ENCODE measurements around the gene UTP25. TPM values are rescaled to one million over a fixed set of nuclear protein-coding genes. Genes with fewer than 3 reads are reported as not detected.

UTP25 gene
- total and polyA plus RNA-seq, 2 experiments from 2014 or later: 3.6 to 8.9 TPM

DNA sequence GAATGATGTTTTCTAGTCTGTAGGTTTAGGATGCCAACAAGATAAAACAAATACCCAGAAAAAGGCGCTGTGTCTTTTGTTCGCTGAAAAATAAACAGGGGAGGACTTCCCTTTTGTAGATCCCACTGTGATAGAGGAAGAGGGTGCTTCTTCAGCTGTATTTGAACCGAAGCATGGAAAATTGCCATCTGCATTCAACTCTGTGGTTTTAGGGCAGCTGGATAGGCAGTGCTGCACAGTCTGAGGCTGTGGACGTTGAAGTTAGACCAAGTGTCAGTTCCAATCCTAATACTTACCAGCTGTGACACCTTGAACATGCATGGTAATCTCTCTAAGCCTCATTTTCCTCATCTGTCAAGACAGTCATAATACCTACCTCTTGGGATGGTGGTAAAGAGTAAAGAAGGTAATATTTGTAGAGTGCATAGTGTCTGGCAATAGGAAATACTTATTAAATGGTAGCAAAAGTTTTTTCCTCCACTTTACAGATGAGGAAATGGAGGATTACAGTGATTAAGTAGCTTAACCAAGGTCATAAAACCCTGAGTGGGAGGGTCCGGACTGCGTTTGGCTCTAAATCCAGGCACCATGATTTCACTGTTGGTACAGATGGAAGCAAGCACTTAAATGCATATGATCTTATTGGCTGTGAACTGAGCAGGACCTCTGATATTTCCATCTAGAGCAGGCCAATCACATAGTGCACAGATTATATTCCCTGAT is 48.5 kb downstream of the UTP25 start:
- H3K4me3 ChIP-seq: no peak overlapping the region
- no peaks in the 10 kb centered on the region for H3K9me3 Mint-ChIP-seq
- peak overlapping the region; percentile 94 for H2AFZ ChIP-seq
- H3K27me3 ChIP-seq (ENCODE audit: insufficient read depth): no peaks in the 10 kb centered on the region
- no peak overlapping the region for H3K27ac ChIP-seq (ENCODE audit: low read depth)
- no peaks in the 10 kb centered on the region for H3K36me3 ChIP-seq (ENCODE audit: insufficient read depth)
- DNase-seq (ENCODE audit: low spot score): no peak
- TF ChIP-seq, protein P1, sequence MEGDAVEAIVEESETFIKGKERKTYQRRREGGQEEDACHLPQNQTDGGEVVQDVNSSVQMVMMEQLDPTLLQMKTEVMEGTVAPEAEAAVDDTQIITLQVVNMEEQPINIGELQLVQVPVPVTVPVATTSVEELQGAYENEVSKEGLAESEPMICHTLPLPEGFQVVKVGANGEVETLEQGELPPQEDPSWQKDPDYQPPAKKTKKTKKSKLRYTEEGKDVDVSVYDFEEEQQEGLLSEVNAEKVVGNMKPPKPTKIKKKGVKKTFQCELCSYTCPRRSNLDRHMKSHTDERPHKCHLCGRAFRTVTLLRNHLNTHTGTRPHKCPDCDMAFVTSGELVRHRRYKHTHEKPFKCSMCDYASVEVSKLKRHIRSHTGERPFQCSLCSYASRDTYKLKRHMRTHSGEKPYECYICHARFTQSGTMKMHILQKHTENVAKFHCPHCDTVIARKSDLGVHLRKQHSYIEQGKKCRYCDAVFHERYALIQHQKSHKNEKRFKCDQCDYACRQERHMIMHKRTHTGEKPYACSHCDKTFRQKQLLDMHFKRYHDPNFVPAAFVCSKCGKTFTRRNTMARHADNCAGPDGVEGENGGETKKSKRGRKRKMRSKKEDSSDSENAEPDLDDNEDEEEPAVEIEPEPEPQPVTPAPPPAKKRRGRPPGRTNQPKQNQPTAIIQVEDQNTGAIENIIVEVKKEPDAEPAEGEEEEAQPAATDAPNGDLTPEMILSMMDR (conservative IDR thresholded peaks at IDR 0.05; ENCODE audit: low read depth in 2 of 2): no peak
- no peak for TF ChIP-seq STAT1 (IDR thresholded peaks at IDR 0.05; ENCODE audit: unreplicated experiment)
- TF ChIP-seq ZNF331 (CRISPR knock-in tag; IDR thresholded peaks at IDR 0.05; ENCODE audit: low read depth): no peak
- no peaks in the 10 kb centered on the region for H3K36me3 Mint-ChIP-seq (ENCODE audit: low read depth)
- H3K4me3 Mint-ChIP-seq: no peak overlapping the region
- no peaks in the 10 kb centered on the region for H3K27me3 Mint-ChIP-seq (ENCODE audit: insufficient read depth, low read depth, poor library complexity)
- H3K4me1 Mint-ChIP-seq: peaks cover 3% of the 10 kb centered on the region; the same call in 1 of the 3 replicates
- H3K27ac Mint-ChIP-seq: no peak overlapping the region
- H3K4me2 ChIP-seq: no peak overlapping the region
- H3K79me2 ChIP-seq (replicated peaks; ENCODE audit: insufficient read depth): no peaks in the 10 kb centered on the region
- H3F3A ChIP-seq (replicated peaks; ENCODE audit: low read depth): no peaks in the 10 kb centered on the region
- no peaks in the 10 kb centered on the region for H4K20me1 ChIP-seq (replicated peaks; ENCODE audit: insufficient read depth)
- no peaks in the 10 kb centered on the region for H3K9me2 ChIP-seq (ENCODE audit: insufficient read depth)
- no peak for ATAC-seq
- no peaks in the 10 kb centered on the region for H3K4me1 ChIP-seq (ENCODE audit: insufficient read depth)

DNA sequence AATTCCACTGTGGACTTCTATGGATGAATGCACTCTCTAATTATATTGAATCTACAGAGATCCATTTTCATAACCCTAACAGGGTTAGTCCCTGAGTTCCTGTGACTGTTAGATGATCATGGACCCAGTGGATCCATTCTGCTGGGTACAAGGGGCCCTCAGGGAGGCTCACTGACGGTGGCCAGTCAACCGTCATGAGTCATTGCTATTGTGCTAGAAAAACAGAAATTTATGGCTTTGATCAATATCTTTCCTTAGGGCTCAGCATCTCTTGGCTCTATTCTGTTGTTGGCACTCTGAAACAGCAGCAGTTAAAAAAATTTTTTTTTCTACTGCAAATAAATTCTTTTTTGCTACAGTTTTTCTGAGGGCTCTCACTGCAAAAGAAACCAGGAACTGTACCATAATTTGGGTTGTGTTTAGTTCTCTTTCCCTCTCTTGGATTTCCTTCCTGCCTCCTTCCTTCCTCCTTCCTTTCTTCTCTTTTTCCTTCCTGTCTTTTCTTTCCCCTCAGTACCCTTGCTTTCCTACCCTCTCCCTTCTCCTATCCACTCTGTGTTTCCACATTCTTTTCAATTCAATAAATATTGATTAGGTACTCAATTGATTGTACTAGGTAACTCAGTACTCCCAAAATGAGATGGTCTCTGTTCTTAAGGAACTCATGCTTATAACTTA is 49.5 kb downstream of the UTP25 start:
- H3K9me2 ChIP-seq (ENCODE audit: insufficient read depth): no peaks in the 10 kb centered on the region
- no peaks in the 10 kb centered on the region for H3K36me3 ChIP-seq (ENCODE audit: insufficient read depth)
- Mint-ChIP-seq H3K9me3 (no peaks in the 10 kb centered on the region), H3K4me3 (no peak overlapping the region), H3K4me1 (peaks cover 4% of the 10 kb centered on the region; the same call in 1 of the 3 replicates), H3K36me3 (ENCODE audit: low read depth) (no peaks in the 10 kb centered on the region; the same call in 2 of the 3 replicates), H3K27me3 (ENCODE audit: insufficient read depth, low read depth, poor library complexity) (peaks cover 1% of the 10 kb centered on the region), H3K27ac (no peak overlapping the region)
- no peaks in the 10 kb centered on the region for H3F3A ChIP-seq (replicated peaks; ENCODE audit: low read depth)
- H2AFZ ChIP-seq: peak overlapping the region; percentile 63; the same call in 1 of the 2 replicates
- no peaks in the 10 kb centered on the region for H3K79me2 ChIP-seq (replicated peaks; ENCODE audit: insufficient read depth)
- ATAC-seq (no peak), DNase-seq (ENCODE audit: low spot score) (no peak)
- H3K4me2 ChIP-seq: no peak overlapping the region
- H3K27me3 ChIP-seq (ENCODE audit: insufficient read depth): no peaks in the 10 kb centered on the region
- H3K27ac ChIP-seq (ENCODE audit: low read depth): no peak overlapping the region
- no peak overlapping the region for H3K4me3 ChIP-seq
- H3K4me1 ChIP-seq (ENCODE audit: insufficient read depth): no peaks in the 10 kb centered on the region
- no peaks in the 10 kb centered on the region for H4K20me1 ChIP-seq (replicated peaks; ENCODE audit: insufficient read depth)
- TF ChIP-seq, protein P2, sequence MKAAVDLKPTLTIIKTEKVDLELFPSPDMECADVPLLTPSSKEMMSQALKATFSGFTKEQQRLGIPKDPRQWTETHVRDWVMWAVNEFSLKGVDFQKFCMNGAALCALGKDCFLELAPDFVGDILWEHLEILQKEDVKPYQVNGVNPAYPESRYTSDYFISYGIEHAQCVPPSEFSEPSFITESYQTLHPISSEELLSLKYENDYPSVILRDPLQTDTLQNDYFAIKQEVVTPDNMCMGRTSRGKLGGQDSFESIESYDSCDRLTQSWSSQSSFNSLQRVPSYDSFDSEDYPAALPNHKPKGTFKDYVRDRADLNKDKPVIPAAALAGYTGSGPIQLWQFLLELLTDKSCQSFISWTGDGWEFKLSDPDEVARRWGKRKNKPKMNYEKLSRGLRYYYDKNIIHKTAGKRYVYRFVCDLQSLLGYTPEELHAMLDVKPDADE (IDR thresholded peaks at IDR 0.05): no peak
- TF ChIP-seq, protein P1 (conservative IDR thresholded peaks at IDR 0.05; ENCODE audit: low read depth in 2 of 2): no peak
- TF ChIP-seq ZNF331 (CRISPR knock-in tag; IDR thresholded peaks at IDR 0.05; ENCODE audit: low read depth): no peak
